ENCODE results near the gene NFYC. TPM values are rescaled to one million over a fixed set of nuclear protein-coding genes. Genes with fewer than 3 reads are reported as not detected.

The NFYC gene
- total RNA-seq, 1 experiment from 2014 or later: 83.0 TPM

GRCh38 chr1:40740997-40741736 is 49.7 kb downstream of the NFYC start:
- intact Hi-C loops (cut with micrococcal nuclease; ENCODE audit: unreplicated experiment): no loop called here
- Histone ChIP-seq H3K36me3 (ENCODE audit: insufficient read depth, low read length, poor library complexity, severe bottlenecking) (peaks cover 20% of the 10 kb centered on the region), H3K4me1 (ENCODE audit: insufficient read depth, low read length, poor library complexity, severe bottlenecking) (no peaks in the 10 kb centered on the region), H3K4me3 (ENCODE audit: low read depth, low read length, poor library complexity, severe bottlenecking) (no peak overlapping the region), H3K27ac (ENCODE audit: low read depth, low read length, poor library complexity, severe bottlenecking) (no peak overlapping the region), H3K9me3 (ENCODE audit: low read depth, low read length, poor library complexity, severe bottlenecking) (no peaks in the 10 kb centered on the region), H3K27me3 (replicated peaks; ENCODE audit: insufficient read depth, low read depth, low read length, poor library complexity) (no peaks in the 10 kb centered on the region)
- CTCF ChIA-PET: no interaction called here
- no peak for DNase-seq (ENCODE audit: low spot score)
- POLR2A ChIA-PET (ENCODE audit: low non-redundant PET): no interaction called here
- TF ChIP-seq EZH2 (IDR thresholded peaks at IDR 0.05; ENCODE audit: borderline replicate concordance, low read depth, low read length, poor library complexity, severe bottlenecking): no peak
- no peak for TF ChIP-seq CTCF (conservative IDR thresholded peaks at IDR 0.05; ENCODE audit: low read depth, low read length)
- no TSS peak for BruUV-seq (replicated peaks)

- H3K9me3 ChIP-seq (ENCODE audit: low read depth, low read length, poor library complexity, severe bottlenecking): no peaks in the 10 kb centered on the region
- H3K27me3 ChIP-seq (replicated peaks; ENCODE audit: insufficient read depth, low read depth, low read length, poor library complexity): no peaks in the 10 kb centered on the region
- POLR2A ChIA-PET (ENCODE audit: low non-redundant PET): no interaction called here
- no TSS peak for BruUV-seq (replicated peaks)
- CTCF ChIA-PET: no interaction called here
- DNase-seq (ENCODE audit: low spot score): no peak
- intact Hi-C loops (cut with micrococcal nuclease; ENCODE audit: unreplicated experiment): no loop called here
- H3K27ac ChIP-seq (ENCODE audit: low read depth, low read length, poor library complexity, severe bottlenecking): no peak overlapping the region
- H3K36me3 ChIP-seq (ENCODE audit: insufficient read depth, low read length, poor library complexity, severe bottlenecking): peaks cover 23% of the 10 kb centered on the region
- H3K4me1 ChIP-seq (ENCODE audit: insufficient read depth, low read length, poor library complexity, severe bottlenecking): no peaks in the 10 kb centered on the region
- no peak overlapping the region for H3K4me3 ChIP-seq (ENCODE audit: low read depth, low read length, poor library complexity, severe bottlenecking)
- TF ChIP-seq CTCF (conservative IDR thresholded peaks at IDR 0.05; ENCODE audit: low read depth, low read length) (no peak), EZH2 (IDR thresholded peaks at IDR 0.05; ENCODE audit: borderline replicate concordance, low read depth, low read length, poor library complexity, severe bottlenecking) (no peak)
Observed at GRCh38 chr1:40742363-40743061, 51.0 kb downstream of the NFYC start.

- POLR2A ChIA-PET (ENCODE audit: low non-redundant PET): no interaction called here
- no peaks in the 10 kb centered on the region for H3K9me3 ChIP-seq (ENCODE audit: low read depth, low read length, poor library complexity, severe bottlenecking)
- peaks cover 27% of the 10 kb centered on the region for H3K36me3 ChIP-seq (ENCODE audit: insufficient read depth, low read length, poor library complexity, severe bottlenecking)
- DNase-seq (ENCODE audit: low spot score): no peak
- CTCF ChIA-PET: no interaction called here
- H3K27me3 ChIP-seq (replicated peaks; ENCODE audit: insufficient read depth, low read depth, low read length, poor library complexity): no peaks in the 10 kb centered on the region
- no TSS peak for BruUV-seq (replicated peaks)
- H3K4me1 ChIP-seq (ENCODE audit: insufficient read depth, low read length, poor library complexity, severe bottlenecking): no peaks in the 10 kb centered on the region
- intact Hi-C loops (cut with micrococcal nuclease; ENCODE audit: unreplicated experiment): no loop called here
- H3K4me3 ChIP-seq (ENCODE audit: low read depth, low read length, poor library complexity, severe bottlenecking): no peak overlapping the region
- TF ChIP-seq CTCF (conservative IDR thresholded peaks at IDR 0.05; ENCODE audit: low read depth, low read length) (no peak), EZH2 (IDR thresholded peaks at IDR 0.05; ENCODE audit: borderline replicate concordance, low read depth, low read length, poor library complexity, severe bottlenecking) (no peak)
- H3K27ac ChIP-seq (ENCODE audit: low read depth, low read length, poor library complexity, severe bottlenecking): no peak overlapping the region
Observed at GRCh38 chr1:40743452-40743851, 51.9 kb downstream of the NFYC start.
